GM12801 (cell line): Measurements from ENCODE around the gene MOAP1.

Source experiments
- TF ChIP-seq, protein P1 (sequence below): IDR thresholded peaks from one replicate; pipeline ENCODE4 v1.5.1; 2011; ENCODE audit warnings: control low read depth; ENCODE audit not compliant: insufficient read length; ENCODE audit errors: extremely low read depth

MOAP1 gene

DNA sequence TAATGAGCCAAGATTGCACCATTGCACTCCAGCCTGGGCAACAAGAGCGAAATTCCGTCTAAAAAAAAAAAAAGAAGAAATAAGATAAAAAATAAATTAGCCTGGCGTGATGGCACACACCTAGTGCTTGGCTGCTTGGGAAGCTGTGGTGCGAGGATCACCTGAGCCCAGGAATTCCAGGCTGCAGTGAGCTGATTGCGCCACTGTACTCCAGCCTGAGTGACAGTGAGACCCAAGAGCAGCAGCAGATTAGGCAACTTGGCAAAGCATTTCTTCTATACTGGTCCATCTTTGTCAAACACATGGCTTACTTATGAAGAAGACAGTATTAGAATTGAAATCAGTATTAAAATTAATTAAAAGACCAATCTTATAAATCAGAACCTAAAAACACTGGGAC lies 15.9 kb upstream of the MOAP1 start:
- TF ChIP-seq, protein P1, sequence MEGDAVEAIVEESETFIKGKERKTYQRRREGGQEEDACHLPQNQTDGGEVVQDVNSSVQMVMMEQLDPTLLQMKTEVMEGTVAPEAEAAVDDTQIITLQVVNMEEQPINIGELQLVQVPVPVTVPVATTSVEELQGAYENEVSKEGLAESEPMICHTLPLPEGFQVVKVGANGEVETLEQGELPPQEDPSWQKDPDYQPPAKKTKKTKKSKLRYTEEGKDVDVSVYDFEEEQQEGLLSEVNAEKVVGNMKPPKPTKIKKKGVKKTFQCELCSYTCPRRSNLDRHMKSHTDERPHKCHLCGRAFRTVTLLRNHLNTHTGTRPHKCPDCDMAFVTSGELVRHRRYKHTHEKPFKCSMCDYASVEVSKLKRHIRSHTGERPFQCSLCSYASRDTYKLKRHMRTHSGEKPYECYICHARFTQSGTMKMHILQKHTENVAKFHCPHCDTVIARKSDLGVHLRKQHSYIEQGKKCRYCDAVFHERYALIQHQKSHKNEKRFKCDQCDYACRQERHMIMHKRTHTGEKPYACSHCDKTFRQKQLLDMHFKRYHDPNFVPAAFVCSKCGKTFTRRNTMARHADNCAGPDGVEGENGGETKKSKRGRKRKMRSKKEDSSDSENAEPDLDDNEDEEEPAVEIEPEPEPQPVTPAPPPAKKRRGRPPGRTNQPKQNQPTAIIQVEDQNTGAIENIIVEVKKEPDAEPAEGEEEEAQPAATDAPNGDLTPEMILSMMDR, result no peak

- TF ChIP-seq, protein P1, result no peak
Observed at GRCh38 chr14:93199031-93199430, 14.3 kb upstream of the MOAP1 start.

DNA sequence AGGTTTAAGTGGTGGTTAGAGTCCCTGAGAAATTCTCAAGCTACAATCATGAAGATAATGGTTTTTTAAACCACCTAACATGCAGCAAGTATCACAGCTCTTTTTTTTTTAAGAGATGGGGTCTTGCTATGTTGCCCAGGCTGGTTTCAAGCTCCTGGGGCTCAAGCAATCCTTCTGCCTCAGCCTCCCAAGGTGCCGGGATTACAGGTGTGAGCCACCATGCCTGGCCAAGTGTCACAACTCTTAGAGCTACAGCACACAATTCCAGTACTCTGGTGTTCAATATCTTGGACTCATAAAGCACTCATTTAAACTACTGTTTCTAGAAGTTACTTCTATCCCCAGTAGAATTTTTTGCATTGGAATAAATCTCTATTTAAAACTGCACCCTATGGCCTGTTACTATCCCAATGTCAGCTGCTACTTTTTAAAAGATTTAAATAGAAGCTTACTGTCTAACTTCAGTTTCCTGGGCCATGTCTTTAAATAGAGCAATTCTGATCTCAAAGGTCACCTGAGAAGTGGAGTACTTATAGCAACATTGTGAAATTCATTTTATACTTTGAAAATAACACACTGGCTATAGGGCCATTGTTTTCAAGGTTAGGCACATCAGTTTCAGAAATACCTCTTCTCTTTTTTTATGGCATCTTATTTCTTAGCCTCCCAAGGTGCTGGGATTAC lies 10.8 kb upstream of the MOAP1 start:
- TF ChIP-seq, protein P1, result no peak

GRCh38 chr14:93186956-93187355 lies 2.3 kb upstream of the MOAP1 start:
- TF ChIP-seq, protein P1, result no peak

GRCh38 chr14:93186466-93186865 lies 1.8 kb upstream of the MOAP1 start:
- TF ChIP-seq, protein P1, result no peak

GRCh38 chr14:93185349-93185720 lies 638 bp upstream of the MOAP1 start:
- TF ChIP-seq, protein P1, result no peak

DNA sequence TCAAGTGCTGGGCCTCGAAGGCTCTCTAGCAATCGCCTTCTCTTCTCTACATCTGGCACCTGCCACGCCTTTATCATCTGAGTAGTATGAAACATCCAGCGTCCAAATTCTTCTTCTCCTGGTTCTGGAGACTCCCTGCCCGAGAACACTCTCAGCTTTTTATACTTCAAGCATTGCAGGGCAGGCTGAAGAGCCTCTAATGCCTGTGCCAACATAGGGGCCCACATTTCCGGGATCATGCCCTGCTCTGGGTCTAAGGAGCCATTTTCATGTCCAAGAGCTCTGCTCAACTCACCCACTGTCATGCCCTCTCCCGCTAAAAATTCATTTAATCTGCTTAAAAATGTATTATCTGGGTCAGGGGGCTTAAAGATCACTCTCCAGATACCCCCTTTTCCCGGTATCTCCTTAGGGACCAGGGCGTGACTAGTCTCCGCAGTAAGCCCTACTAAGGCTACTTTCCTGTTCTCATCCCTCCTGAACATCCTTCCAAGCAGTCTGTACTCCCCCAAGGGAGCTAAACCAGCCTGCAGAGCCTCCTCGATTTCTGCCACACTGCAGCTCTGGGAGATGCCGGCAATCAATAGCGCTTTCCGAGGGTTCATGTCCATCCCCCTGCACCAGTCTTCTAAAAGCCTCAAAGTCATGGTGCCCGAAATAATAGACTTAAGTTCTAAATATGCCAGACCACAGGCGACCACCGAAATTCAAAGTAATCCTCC lies 940 bp downstream of the MOAP1 start:
- TF ChIP-seq, protein P1, result no peak
